ENCODE data around the gene CNN2.
A peak's percentile ranks its signal among the peaks of the same experiment; 100 is the strongest.

DNA sequence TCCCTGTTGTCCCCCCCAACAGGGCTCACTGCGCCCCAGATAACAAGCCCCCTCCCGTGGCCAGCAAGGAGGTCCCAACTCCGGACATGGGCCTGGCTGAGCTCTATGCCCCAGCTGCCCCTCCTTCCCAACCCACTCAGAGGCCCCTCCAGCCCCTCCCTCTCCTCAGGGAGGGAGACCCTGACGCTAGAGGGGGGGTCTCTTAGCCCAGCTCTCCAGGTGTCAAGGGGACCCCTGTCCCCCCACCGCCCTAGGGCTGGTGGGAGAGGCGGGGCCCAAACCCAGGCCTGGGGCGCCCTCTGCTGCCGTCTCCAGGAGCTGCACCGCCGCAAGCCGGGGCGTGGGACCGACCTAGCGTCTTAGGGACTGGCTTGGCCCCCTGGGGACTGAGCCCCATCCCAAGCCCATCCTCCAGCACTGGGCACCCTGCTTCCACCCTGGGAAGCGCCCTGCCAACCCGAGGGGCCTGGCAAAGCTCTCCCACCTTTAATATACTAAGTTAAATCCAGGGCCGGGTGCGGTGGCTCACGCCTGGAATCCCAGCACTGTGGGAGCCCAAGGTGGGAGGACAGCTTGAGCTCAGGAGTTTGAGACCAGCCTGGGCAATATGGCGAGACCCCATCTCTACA lies 24.8 kb upstream of the CNN2 start:
- TF ChIP-seq, protein P1, sequence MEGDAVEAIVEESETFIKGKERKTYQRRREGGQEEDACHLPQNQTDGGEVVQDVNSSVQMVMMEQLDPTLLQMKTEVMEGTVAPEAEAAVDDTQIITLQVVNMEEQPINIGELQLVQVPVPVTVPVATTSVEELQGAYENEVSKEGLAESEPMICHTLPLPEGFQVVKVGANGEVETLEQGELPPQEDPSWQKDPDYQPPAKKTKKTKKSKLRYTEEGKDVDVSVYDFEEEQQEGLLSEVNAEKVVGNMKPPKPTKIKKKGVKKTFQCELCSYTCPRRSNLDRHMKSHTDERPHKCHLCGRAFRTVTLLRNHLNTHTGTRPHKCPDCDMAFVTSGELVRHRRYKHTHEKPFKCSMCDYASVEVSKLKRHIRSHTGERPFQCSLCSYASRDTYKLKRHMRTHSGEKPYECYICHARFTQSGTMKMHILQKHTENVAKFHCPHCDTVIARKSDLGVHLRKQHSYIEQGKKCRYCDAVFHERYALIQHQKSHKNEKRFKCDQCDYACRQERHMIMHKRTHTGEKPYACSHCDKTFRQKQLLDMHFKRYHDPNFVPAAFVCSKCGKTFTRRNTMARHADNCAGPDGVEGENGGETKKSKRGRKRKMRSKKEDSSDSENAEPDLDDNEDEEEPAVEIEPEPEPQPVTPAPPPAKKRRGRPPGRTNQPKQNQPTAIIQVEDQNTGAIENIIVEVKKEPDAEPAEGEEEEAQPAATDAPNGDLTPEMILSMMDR (IDR thresholded peaks at IDR 0.05) = peak; percentile 90 to 98 (median 94)
- TF ChIP-seq POLR2A (IDR thresholded peaks at IDR 0.05) (no peak), POLR2AphosphoS5 (IDR thresholded peaks at IDR 0.05) (no peak)

Measured in transverse colon (tissue), 4 donors.